ENCODE measurements around the gene KCNAB1. TPM values are rescaled to one million over a fixed set of nuclear protein-coding genes. Genes with fewer than 3 reads are reported as not detected.

KCNAB1 gene
- total RNA-seq, 3 donors from 2014 or later: 0.65 to 13.5 (median 1.2) TPM

- H3K36me3 ChIP-seq (ENCODE audit: low read depth): no peaks in the 10 kb centered on the region
- ATAC-seq: no peak
These were observed 11.8 kb upstream of the KCNAB1 start for GRCh38 chr3:156108616-156109015.

GRCh38 chr3:156109989-156110388 is 10.4 kb upstream of the KCNAB1 start:
- Histone ChIP-seq H3K9me3 (no peaks in the 10 kb centered on the region), H3K36me3 (ENCODE audit: low read depth) (no peaks in the 10 kb centered on the region), H3K4me1 (ENCODE audit: low read depth) (no peaks in the 10 kb centered on the region), H3K4me3 (no peak overlapping the region)
- no peak for DNase-seq
- TF ChIP-seq CTCF (IDR thresholded peaks at IDR 0.05): no peak
- intact Hi-C loops (cut with DNase I, micrococcal nuclease): no loop called here
- no peak for ATAC-seq

More at GRCh38 chr3:156108616-156109015, 11.8 kb upstream of the KCNAB1 start:
- no peaks in the 10 kb centered on the region for H3K9me3 ChIP-seq
- no peaks in the 10 kb centered on the region for H3K4me1 ChIP-seq (ENCODE audit: low read depth)
- no peak for DNase-seq
- H3K4me3 ChIP-seq: no peak overlapping the region
- intact Hi-C loops (cut with DNase I, micrococcal nuclease): no loop called here
- TF ChIP-seq CTCF (IDR thresholded peaks at IDR 0.05): no peak

GRCh38 chr3:156126467-156126866 is 6.1 kb downstream of the KCNAB1 start:
- Histone ChIP-seq H3K36me3 (ENCODE audit: low read depth) (no peaks in the 10 kb centered on the region), H3K9me3 (no peaks in the 10 kb centered on the region), H3K4me3 (no peak overlapping the region), H3K4me1 (ENCODE audit: low read depth) (no peaks in the 10 kb centered on the region)
- ATAC-seq (no peak), DNase-seq (no peak)
- intact Hi-C loops (cut with DNase I, micrococcal nuclease): no loop called here
- TF ChIP-seq CTCF (IDR thresholded peaks at IDR 0.05): no peak

GRCh38 chr3:156131241-156131640 is 10.9 kb downstream of the KCNAB1 start:
- ATAC-seq: no peak
- Histone ChIP-seq H3K36me3 (ENCODE audit: low read depth) (no peaks in the 10 kb centered on the region), H3K4me3 (no peak overlapping the region), H3K9me3 (no peaks in the 10 kb centered on the region), H3K4me1 (ENCODE audit: low read depth) (no peaks in the 10 kb centered on the region)
- no peak for DNase-seq
- TF ChIP-seq CTCF (IDR thresholded peaks at IDR 0.05): no peak
- intact Hi-C loops (cut with DNase I, micrococcal nuclease): no loop called here

DNA sequence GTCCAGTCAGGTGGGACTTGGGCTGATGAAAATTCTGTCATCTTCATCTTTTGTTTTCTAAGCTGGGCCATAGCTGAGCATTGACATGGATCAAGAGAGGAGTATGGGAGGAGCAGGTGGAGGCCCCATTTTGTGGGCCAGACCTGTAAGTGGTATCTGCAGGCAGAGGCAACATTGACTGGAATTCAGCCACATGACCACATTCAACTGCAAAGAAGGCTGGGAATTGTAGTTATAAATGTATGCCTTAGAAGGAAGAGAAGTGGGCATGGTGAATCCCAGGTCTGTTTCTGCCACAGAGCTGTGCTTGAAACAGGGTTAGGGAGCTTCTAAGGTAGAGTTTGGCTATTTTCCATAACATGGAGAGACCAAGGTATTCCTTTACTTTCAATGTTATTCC is 11.4 kb downstream of the KCNAB1 start:
- Histone ChIP-seq H3K4me1 (ENCODE audit: low read depth) (no peaks in the 10 kb centered on the region), H3K4me3 (no peak overlapping the region), H3K9me3 (no peaks in the 10 kb centered on the region), H3K36me3 (ENCODE audit: low read depth) (no peaks in the 10 kb centered on the region)
- DNase-seq: no peak
- TF ChIP-seq CTCF (IDR thresholded peaks at IDR 0.05): no peak
- ATAC-seq: no peak
- intact Hi-C loops (cut with DNase I, micrococcal nuclease): no loop called here

DNA sequence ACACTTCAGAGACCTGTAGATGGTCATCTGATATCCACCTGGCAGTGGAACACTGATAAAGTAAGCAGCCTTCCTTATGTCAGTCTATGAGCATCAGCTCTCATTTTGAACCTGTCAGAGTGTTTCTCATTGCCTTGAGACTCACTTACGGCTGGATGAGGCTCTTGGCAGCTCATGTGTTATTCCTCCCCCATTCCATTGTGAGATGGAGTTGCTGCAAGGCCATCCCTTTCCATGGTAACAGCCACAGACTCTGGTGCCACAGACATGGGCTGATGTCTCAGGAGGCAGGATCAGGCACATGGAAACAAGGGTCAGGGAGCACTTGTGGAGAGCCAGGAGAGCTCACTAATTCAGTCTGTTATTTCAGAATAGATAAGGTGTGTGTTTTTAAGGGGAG is 11.9 kb downstream of the KCNAB1 start:
- intact Hi-C loops (cut with DNase I, micrococcal nuclease): no loop called here
- no peak for ATAC-seq
- no peaks in the 10 kb centered on the region for H3K36me3 ChIP-seq (ENCODE audit: low read depth)
- no peak for TF ChIP-seq CTCF (IDR thresholded peaks at IDR 0.05)
- no peak for DNase-seq
- H3K9me3 ChIP-seq: no peaks in the 10 kb centered on the region
- no peaks in the 10 kb centered on the region for H3K4me1 ChIP-seq (ENCODE audit: low read depth)
- H3K4me3 ChIP-seq: no peak overlapping the region

Measured in mucosa of descending colon (tissue), 3 donors.